GM19240 (cell line): Measurements from ENCODE around the gene BDH1.

Source experiments
- DNase-seq: peaks from one replicate; pipeline ENCODE4 v3.0.0; 2011; ENCODE audit warnings: low spot score; ENCODE audit not compliant: insufficient read length

BDH1 gene

DNA sequence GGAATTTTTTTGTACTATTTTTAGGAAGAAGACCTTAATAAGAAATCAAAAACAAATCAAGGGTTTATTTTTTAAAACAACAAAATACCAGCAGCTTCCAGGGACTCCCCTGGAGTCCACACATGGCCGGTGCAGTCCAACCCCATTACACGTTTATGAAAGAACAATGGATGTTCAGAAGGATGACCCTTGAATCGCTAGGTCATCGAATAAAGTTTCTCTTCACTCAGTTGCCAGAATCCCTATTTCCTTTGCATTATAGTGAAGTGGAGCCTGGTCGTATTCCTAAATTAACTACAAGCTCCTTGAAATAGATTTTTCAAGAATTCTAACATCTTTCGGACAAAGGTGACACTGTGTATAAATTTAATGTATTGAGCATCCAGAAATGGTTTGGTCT is 95.1 kb downstream of the BDH1 start:
- DNase-seq = no peak

- no peak for DNase-seq
Observed at GRCh38 chr3:197460002-197460401, 95.8 kb downstream of the BDH1 start.
